GM19463 (cell line): Measurements from ENCODE around the gene NDUFAF3.

ENCODE experiments used
- ATAC-seq: cut with Tn5 transposase; IDR thresholded peaks from one replicate; pipeline ENCODE4 v1.9.1; 2021; ENCODE audit warnings: mild to moderate bottlenecking, moderate library complexity; ENCODE audit not compliant: unreplicated experiment

Gene NDUFAF3

DNA sequence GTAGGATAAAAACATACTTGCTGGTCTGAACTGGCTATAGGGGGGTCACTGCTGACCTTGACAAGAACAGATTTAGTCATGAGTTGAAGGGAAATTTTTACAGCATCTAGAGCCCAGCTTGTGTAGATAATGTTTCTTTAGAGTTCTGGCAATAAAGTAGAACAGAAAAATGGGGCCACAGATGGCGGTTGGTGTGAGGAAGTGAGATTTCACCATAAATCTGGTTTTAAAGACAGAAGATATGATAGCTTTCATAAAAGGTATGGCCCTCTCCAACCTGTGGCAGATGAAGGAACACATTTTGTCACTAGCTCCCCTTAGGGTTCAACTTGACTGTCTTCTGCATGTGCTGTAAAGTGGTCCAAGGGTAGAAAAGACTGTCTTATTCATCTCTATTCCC is 31.6 kb downstream of the NDUFAF3 start:
- ATAC-seq = no peak

- ATAC-seq = no peak
Measured at GRCh38 chr3:49054344-49054862, 32.5 kb downstream of the NDUFAF3 start.

DNA sequence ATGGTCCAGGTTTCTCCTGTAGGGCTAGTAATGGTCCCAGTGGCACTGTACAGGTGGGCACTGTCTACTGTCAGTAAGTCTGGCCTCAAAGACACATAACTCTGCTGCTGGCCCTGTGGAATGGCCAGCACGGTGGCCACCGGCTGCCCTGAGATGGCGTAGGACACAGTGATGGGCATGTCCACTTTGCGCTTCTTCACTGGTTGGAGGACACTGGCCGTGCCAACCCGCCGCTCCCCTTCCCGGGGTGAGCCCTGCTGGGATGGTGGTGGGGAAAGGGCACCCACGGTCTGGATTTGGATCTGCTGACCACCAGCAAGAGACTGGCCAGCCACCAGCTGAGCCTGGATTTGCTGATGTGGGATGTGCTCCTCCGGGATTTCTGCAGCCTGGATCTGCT is 35.3 kb downstream of the NDUFAF3 start:
- ATAC-seq = no peak

DNA sequence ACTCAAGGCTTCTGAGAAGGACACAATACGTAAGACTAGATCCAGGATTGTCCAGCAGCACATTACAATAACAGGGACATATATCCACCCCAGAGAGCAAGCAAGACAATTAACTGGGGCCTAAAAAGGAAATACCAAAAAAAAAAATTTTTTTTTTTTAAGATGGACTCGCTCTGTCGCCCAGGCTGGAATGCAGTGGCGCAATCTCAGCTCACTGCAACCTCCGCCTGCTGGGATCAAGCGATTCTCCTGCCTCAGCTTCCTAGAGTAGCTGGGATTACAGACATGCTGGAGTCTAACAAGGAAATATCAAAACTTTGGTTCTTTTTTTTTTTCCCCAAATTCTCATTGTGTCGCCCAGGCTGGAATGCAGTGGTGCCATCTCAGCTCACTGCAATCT is 36.1 kb downstream of the NDUFAF3 start:
- ATAC-seq = no peak
